ENCODE results near the gene PANK3. TPM values are rescaled to one million over a fixed set of nuclear protein-coding genes. Genes with fewer than 3 reads are reported as not detected.

Gene PANK3
- total RNA-seq, 1 donor from 2014 or later = 96.6 TPM

DNA sequence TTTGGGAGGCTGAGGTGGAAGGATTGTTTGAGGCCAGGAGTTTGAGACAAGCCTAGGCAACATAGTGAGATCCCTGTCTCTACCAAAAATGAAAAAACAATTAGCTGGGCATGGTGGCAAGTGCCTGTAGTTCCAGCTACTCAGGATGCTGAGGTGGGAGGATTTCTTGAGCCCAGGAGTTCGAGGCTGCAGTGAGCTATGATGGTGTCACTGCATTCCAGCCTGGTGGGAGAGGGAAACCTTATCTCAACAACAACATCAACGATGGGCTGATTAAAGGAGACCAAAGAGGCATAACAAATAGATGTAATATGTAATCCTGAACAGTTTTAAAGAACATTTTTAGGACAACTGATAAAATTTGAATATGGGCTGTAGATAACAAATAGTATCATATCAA is 34.2 kb upstream of the PANK3 start:
- no peak for DNase-seq (ENCODE audit: low spot score, unreplicated experiment)
- H3K4me3 Mint-ChIP-seq (ENCODE audit: low read depth) = no peak overlapping the region
- TF ChIP-seq, protein P1, sequence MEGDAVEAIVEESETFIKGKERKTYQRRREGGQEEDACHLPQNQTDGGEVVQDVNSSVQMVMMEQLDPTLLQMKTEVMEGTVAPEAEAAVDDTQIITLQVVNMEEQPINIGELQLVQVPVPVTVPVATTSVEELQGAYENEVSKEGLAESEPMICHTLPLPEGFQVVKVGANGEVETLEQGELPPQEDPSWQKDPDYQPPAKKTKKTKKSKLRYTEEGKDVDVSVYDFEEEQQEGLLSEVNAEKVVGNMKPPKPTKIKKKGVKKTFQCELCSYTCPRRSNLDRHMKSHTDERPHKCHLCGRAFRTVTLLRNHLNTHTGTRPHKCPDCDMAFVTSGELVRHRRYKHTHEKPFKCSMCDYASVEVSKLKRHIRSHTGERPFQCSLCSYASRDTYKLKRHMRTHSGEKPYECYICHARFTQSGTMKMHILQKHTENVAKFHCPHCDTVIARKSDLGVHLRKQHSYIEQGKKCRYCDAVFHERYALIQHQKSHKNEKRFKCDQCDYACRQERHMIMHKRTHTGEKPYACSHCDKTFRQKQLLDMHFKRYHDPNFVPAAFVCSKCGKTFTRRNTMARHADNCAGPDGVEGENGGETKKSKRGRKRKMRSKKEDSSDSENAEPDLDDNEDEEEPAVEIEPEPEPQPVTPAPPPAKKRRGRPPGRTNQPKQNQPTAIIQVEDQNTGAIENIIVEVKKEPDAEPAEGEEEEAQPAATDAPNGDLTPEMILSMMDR (IDR thresholded peaks at IDR 0.05; ENCODE audit: unreplicated experiment) = no peak
- no peaks in the 10 kb centered on the region for H3K36me3 Mint-ChIP-seq (ENCODE audit: insufficient read depth)
- H3K27ac Mint-ChIP-seq = no peak overlapping the region
- no peaks in the 10 kb centered on the region for H3K9me3 Mint-ChIP-seq (ENCODE audit: low read depth)
- H3K4me1 Mint-ChIP-seq (ENCODE audit: low read depth) = peaks cover 4% of the 10 kb centered on the region
- no peaks in the 10 kb centered on the region for H3K27me3 Mint-ChIP-seq

DNA sequence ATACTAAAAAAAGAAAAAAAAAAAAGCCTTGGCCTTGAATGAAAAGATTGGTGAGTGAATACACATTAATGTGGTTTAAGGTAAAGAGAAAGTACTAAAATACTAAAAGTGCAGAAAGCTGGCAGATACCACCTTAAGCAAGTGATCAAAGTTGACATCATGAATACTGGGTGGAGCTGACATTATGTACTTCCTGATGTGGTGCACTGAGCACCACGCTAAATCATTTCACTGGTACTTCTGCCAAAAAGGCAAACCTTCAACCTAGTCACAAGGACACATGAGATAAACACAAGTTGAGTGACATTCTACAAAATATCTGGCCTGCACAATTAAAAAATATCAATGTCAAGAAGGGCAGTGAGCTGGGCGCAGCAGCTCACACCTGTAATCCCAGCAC is 33.8 kb upstream of the PANK3 start:
- H3K27ac Mint-ChIP-seq = no peak overlapping the region
- no peak overlapping the region for H3K4me3 Mint-ChIP-seq (ENCODE audit: low read depth)
- peaks cover under 1% of the 10 kb centered on the region for H3K27me3 Mint-ChIP-seq
- peaks cover 4% of the 10 kb centered on the region for H3K4me1 Mint-ChIP-seq (ENCODE audit: low read depth)
- DNase-seq (ENCODE audit: low spot score, unreplicated experiment) = no peak
- H3K9me3 Mint-ChIP-seq (ENCODE audit: low read depth) = no peaks in the 10 kb centered on the region
- TF ChIP-seq, protein P1 (IDR thresholded peaks at IDR 0.05; ENCODE audit: unreplicated experiment) = no peak
- no peaks in the 10 kb centered on the region for H3K36me3 Mint-ChIP-seq (ENCODE audit: insufficient read depth)

DNA sequence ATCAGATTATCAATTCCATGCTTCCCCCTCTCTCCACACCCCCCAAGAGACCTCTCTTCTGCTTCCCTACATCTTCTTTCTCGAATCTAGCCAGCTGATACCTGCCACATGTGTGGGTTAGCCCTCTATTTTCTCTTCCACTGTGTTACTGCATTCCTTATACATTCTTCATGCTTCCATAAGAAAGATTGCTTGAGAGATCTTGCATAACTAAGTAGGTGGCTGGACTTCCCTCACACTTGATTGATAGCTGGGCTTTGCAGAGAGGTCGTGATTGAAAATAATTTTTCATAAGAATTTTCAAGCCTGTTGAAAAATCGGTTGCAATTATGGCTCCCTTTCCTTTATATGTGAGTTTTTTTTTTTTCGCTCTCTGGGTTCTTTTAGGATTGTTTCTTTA is 33.0 kb upstream of the PANK3 start:
- Mint-ChIP-seq H3K4me3 (ENCODE audit: low read depth) (no peak overlapping the region), H3K27ac (no peak overlapping the region), H3K27me3 (peaks cover 3% of the 10 kb centered on the region), H3K36me3 (ENCODE audit: insufficient read depth) (no peaks in the 10 kb centered on the region), H3K9me3 (ENCODE audit: low read depth) (no peaks in the 10 kb centered on the region), H3K4me1 (ENCODE audit: low read depth) (no peaks in the 10 kb centered on the region)
- TF ChIP-seq, protein P1 (IDR thresholded peaks at IDR 0.05; ENCODE audit: unreplicated experiment) = no peak
- no peak for DNase-seq (ENCODE audit: low spot score, unreplicated experiment)

- no peak for DNase-seq (ENCODE audit: low spot score, unreplicated experiment)
- Mint-ChIP-seq H3K36me3 (ENCODE audit: insufficient read depth) (no peaks in the 10 kb centered on the region), H3K4me3 (ENCODE audit: low read depth) (no peak overlapping the region), H3K9me3 (ENCODE audit: low read depth) (no peaks in the 10 kb centered on the region), H3K4me1 (ENCODE audit: low read depth) (no peaks in the 10 kb centered on the region), H3K27me3 (peaks cover 3% of the 10 kb centered on the region), H3K27ac (no peak overlapping the region)
- TF ChIP-seq, protein P1 (IDR thresholded peaks at IDR 0.05; ENCODE audit: unreplicated experiment) = no peak
These were observed 32.0 kb upstream of the PANK3 start for GRCh38 chr5:168611165-168611564.

DNA sequence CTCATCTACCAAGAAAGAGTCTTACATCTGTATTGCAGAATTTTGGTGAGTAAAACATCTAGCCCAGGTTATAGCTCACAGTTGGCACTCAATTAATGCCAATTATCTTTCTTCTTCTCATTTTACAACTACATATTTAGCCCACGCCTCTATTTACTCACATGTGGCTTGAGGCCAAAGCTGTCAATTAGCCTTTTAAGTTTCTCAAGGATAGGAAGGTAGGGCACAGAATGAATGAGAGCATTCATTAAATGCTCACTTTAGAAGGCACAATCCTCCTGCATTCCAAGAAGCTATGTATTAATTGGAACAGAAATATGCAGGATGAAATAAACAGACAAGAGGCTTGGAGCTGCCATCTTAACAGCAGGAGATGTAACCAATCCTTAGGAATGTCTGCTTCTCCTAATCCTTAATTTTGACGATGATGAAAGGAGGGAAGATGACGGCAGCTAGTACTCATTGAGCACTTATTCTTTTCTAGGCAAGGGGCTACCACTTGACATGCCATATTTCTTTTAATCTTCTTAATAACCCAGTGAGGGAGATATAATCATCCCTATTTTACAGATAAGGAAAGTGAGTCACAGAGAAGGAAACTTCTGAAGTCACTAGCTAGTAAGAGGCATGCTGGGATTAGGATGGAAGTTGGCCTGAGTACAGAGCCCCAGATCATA is 30.8 kb upstream of the PANK3 start:
- TF ChIP-seq, protein P1 (IDR thresholded peaks at IDR 0.05; ENCODE audit: unreplicated experiment) = no peak
- H3K9me3 Mint-ChIP-seq (ENCODE audit: low read depth) = no peaks in the 10 kb centered on the region
- H3K4me3 Mint-ChIP-seq (ENCODE audit: low read depth) = no peak overlapping the region
- H3K27ac Mint-ChIP-seq = no peak overlapping the region
- H3K4me1 Mint-ChIP-seq (ENCODE audit: low read depth) = no peaks in the 10 kb centered on the region
- DNase-seq (ENCODE audit: low spot score, unreplicated experiment) = no peak
- no peaks in the 10 kb centered on the region for H3K36me3 Mint-ChIP-seq (ENCODE audit: insufficient read depth)
- H3K27me3 Mint-ChIP-seq = peaks cover 3% of the 10 kb centered on the region
